ENCODE results near the gene USP49. TPM values are rescaled to one million over a fixed set of nuclear protein-coding genes. Genes with fewer than 3 reads are reported as not detected.

USP49 gene
- total RNA-seq, 4 donors from 2014 or later: 6.5 to 13.8 (median 8.8) TPM

DNA sequence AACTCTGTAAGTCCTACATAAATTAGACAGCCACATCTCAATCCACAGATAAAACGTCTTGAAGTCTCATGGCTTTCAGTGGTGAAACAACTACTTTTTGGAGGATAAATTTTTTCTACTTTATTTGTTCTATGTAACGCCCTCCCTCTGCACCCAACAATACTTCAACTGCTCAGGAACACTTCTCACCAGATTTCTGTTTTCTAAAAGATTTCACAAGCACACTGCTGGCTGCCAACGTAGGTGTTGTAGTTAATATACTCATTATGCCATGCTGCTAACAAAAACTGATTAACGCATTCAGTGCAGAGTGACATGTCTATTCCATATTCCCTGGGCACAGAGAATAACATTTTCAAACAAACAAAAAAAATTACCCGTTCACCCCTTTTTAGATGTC is 10.2 kb downstream of the USP49 start:
- Histone ChIP-seq H3K27ac (no peak overlapping the region), H3K9me3 (no peaks in the 10 kb centered on the region), H3K4me3 (no peak overlapping the region), H3K4me1 (no peaks in the 10 kb centered on the region), H3K36me3 (no peaks in the 10 kb centered on the region), H3K27me3 (no peaks in the 10 kb centered on the region)
- 86 to 91% methylated on average over 5 of the region's 5 CpGs for WGBS, 2 donors
- TF ChIP-seq POLR2A (IDR thresholded peaks at IDR 0.05) (no peak), EP300 (IDR thresholded peaks at IDR 0.05) (no peak)
- TF ChIP-seq, protein P1, sequence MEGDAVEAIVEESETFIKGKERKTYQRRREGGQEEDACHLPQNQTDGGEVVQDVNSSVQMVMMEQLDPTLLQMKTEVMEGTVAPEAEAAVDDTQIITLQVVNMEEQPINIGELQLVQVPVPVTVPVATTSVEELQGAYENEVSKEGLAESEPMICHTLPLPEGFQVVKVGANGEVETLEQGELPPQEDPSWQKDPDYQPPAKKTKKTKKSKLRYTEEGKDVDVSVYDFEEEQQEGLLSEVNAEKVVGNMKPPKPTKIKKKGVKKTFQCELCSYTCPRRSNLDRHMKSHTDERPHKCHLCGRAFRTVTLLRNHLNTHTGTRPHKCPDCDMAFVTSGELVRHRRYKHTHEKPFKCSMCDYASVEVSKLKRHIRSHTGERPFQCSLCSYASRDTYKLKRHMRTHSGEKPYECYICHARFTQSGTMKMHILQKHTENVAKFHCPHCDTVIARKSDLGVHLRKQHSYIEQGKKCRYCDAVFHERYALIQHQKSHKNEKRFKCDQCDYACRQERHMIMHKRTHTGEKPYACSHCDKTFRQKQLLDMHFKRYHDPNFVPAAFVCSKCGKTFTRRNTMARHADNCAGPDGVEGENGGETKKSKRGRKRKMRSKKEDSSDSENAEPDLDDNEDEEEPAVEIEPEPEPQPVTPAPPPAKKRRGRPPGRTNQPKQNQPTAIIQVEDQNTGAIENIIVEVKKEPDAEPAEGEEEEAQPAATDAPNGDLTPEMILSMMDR (IDR thresholded peaks at IDR 0.05): no peak
- DNase-seq (ENCODE audit: low spot score in 2 of 2): no peak

DNA sequence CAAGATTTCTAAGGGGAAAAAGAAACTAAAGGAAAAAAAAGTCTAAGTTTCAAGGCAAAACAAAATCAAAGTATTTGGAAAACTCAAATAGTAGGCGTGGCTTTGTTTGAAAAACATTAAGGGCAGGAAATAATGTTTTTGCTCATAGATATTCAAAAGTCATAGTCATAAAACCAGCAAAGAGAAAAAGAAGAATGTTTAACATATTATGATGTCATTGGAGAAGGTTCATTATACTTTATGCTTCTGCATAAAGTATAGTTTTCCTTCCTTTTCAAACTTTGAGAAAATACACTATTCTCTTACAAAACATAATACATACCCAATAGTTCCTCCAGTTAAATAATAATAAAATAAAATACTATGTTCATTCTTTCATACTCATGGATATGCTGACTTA is 13.7 kb downstream of the USP49 start:
- Histone ChIP-seq H3K27me3 (no peaks in the 10 kb centered on the region), H3K4me1 (no peaks in the 10 kb centered on the region), H3K4me3 (no peak overlapping the region), H3K27ac (no peak overlapping the region), H3K9me3 (no peaks in the 10 kb centered on the region), H3K36me3 (no peaks in the 10 kb centered on the region)
- 73 to 82% methylated on average over 1 of the region's 1 CpG for WGBS, 2 donors
- TF ChIP-seq EP300 (IDR thresholded peaks at IDR 0.05) (no peak), POLR2A (IDR thresholded peaks at IDR 0.05) (no peak)
- TF ChIP-seq, protein P1 (IDR thresholded peaks at IDR 0.05): no peak
- no peak for DNase-seq (ENCODE audit: low spot score in 2 of 2)

DNA sequence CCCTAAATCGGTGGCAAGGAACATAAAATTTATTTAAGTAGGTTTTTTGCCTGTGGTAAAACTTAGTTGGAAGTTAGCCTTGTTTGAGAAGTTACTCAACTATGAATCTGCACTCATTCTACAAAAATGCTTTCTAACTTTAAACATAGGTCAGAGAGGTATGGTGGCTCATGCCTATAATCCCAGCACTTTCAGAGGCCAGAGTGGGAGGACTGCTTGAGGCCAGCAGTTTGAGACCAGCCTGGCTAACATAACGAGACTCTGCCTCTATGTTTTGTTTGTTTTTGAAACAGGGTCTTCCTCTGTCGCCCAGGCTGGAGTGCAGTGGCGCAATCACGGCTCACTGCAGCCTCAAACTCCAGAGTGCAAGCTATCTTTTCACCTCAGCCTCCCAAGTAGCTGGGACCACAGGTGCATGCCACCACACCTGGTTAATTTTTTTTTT is 16.2 kb downstream of the USP49 start:
- no peak for DNase-seq (ENCODE audit: low spot score in 2 of 2)
- no peaks in the 10 kb centered on the region for H3K36me3 ChIP-seq
- H3K9me3 ChIP-seq: no peaks in the 10 kb centered on the region
- WGBS, 2 donors: 69 to 72% methylated on average over 5 of the region's 5 CpGs
- no peaks in the 10 kb centered on the region for H3K4me1 ChIP-seq
- H3K27ac ChIP-seq: no peak overlapping the region
- TF ChIP-seq EP300 (IDR thresholded peaks at IDR 0.05): no peak
- TF ChIP-seq POLR2A (IDR thresholded peaks at IDR 0.05): no peak
- TF ChIP-seq, protein P1 (IDR thresholded peaks at IDR 0.05): no peak
- no peaks in the 10 kb centered on the region for H3K27me3 ChIP-seq
- H3K4me3 ChIP-seq: no peak overlapping the region

DNA sequence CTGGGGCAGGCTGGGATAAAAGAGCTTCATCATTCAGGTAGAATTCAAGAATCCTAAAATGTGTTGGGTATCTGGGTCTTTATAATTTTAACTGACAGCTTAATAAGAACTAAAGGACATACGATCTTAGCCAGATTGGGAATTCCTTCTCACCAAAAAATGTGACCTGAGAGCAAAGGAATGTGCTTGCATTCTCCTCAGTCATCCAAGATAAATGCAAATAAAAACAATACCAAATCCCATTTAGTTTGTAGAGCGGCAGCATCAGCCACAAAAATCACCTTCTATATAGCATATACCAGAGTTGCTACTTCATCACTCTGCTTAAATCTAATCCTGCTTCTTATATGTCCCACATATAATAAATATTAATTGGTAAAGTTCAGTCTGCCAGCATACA is 16.9 kb downstream of the USP49 start:
- no peaks in the 10 kb centered on the region for H3K36me3 ChIP-seq
- no peaks in the 10 kb centered on the region for H3K9me3 ChIP-seq
- H3K27me3 ChIP-seq: no peaks in the 10 kb centered on the region
- H3K4me1 ChIP-seq: no peaks in the 10 kb centered on the region
- TF ChIP-seq, protein P1 (IDR thresholded peaks at IDR 0.05): no peak
- no peak for TF ChIP-seq EP300 (IDR thresholded peaks at IDR 0.05)
- H3K4me3 ChIP-seq: no peak overlapping the region
- DNase-seq (ENCODE audit: low spot score in 2 of 2): no peak
- H3K27ac ChIP-seq: no peak overlapping the region
- WGBS, 2 donors: 59 to 61% methylated on average over 2 of the region's 2 CpGs

DNA sequence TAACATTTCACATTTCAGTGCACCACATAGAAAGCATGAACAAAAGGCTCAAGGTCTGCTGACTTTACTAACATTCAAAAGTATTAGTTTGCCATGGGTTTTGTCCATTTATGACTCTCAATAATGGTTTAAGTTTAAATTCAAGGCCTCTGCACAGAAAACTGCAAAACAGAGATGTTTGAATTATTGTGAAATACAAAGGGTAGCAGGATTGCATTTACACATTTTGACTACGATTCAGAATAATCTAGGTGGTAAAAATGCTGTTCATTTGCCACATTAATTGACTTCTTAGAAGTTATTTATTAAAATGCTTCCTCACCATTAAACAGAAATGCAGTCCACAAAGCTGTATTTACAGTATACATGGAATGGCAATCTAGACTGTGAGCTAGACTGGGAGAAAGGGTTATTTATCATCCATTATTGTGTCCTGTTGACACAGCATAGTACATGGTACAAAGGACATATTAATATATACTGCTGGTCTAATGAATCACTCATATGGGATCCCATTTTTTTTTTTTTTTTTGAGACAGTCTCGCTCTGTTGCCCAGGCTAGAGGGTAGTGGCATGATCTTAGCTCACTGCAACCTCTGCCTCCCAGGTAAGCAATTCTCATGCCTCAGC is 18.0 kb downstream of the USP49 start:
- Histone ChIP-seq H3K27me3 (no peaks in the 10 kb centered on the region), H3K9me3 (no peaks in the 10 kb centered on the region), H3K36me3 (no peaks in the 10 kb centered on the region), H3K4me3 (no peak overlapping the region), H3K4me1 (no peaks in the 10 kb centered on the region), H3K27ac (no peak overlapping the region)
- 76 to 85% methylated on average over 2 of the region's 2 CpGs for WGBS, 2 donors
- no peak for DNase-seq (ENCODE audit: low spot score in 2 of 2)
- TF ChIP-seq POLR2A (IDR thresholded peaks at IDR 0.05) (no peak), EP300 (IDR thresholded peaks at IDR 0.05) (no peak)
- TF ChIP-seq, protein P1 (IDR thresholded peaks at IDR 0.05): no peak
